Tibial nerve (tissue), 3 donors: ENCODE results near the gene CRYBB3.

ENCODE experiments used
- CTCF ChIP-seq, 5 experiments: fragments of 200-600 bp in 3 of 5; fragments of 450-650 bp in 2 of 5; sonication (generic) in 3 of 5; IDR thresholded peaks; one replicate each; pipeline ENCODE4 v1.5.1; 2016 to 2019; ENCODE audit warnings: antibody characterized with exemption in 5 of 5, mild to moderate bottlenecking in 3 of 5, moderate library complexity in 2 of 5
- POLR2A ChIP-seq, 2 donors: fragments of 450-650 bp; IDR thresholded peaks; one replicate each; pipeline ENCODE4 v1.6.1; 2017; ENCODE audit warnings: antibody characterized with exemption in 2 of 2, mild to moderate bottlenecking in 2 of 2, moderate library complexity in 2 of 2

GRCh38 chr22:25193130-25193529 is 6.5 kb upstream of the CRYBB3 start:
- no peak for TF ChIP-seq CTCF (IDR thresholded peaks at IDR 0.05)
- no peak for TF ChIP-seq POLR2A (IDR thresholded peaks at IDR 0.05)
